ENCODE results near the gene OR4K17. TPM values are rescaled to one million over a fixed set of nuclear protein-coding genes. Genes with fewer than 3 reads are reported as not detected.

OR4K17 gene
- total RNA-seq, 1 experiment from 2014 or later = not detected

DNA sequence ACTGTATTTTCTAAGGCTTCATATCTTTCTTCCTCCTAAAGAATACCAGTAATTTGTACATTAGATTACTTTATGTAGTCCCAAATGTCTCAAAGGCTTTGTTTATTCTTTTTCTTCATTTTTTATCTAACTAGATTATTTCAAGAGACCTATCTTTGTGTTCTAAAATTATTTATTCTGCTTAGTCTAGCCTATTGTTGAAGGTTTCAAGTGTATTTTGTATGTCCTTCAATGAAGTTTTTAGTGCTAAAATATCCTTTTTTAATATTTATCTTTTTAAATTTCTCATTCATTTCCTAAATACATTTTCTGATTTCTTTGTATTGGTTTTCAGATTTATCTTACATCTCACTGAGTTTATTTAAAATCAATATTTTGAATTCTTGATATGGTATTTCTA lies 53.9 kb downstream of the OR4K17 start:
- Histone ChIP-seq H2AK5ac (ENCODE audit: insufficient read length, low read length) (no peak overlapping the region), H3K9ac (ENCODE audit: extremely low read depth, insufficient read length, low read length) (no peak overlapping the region), H2BK20ac (ENCODE audit: low read depth, low read length, poor library complexity, severe bottlenecking) (no peak overlapping the region), H2BK120ac (ENCODE audit: low read depth, low read length, poor library complexity, severe bottlenecking) (no peak overlapping the region), H3K23me2 (ENCODE audit: insufficient read length, low read depth, low read length, poor library complexity, severe bottlenecking) (no peaks in the 10 kb centered on the region), H3K79me1 (ENCODE audit: insufficient read depth, low read depth, low read length, poor library complexity, severe bottlenecking) (no peaks in the 10 kb centered on the region), H2AFZ (ENCODE audit: low read length) (no peak overlapping the region), H2BK15ac (ENCODE audit: low read depth, low read length) (no peak overlapping the region), H3K27ac (ENCODE audit: insufficient read length, low read depth, low read length) (no peak overlapping the region), H3K23ac (ENCODE audit: insufficient read length, low read depth, low read length) (no peak overlapping the region), H3K56ac (ENCODE audit: insufficient read length, low read depth, low read length) (no peak overlapping the region), H3K27me3 (ENCODE audit: insufficient read depth, low read length) (no peaks in the 10 kb centered on the region), H4K8ac (replicated peaks; ENCODE audit: insufficient read length, low read depth, low read length) (no peak overlapping the region), H3K79me2 (ENCODE audit: insufficient read depth, low read length) (no peaks in the 10 kb centered on the region), H3K9me3 (ENCODE audit: control insufficient read depth, low read depth, low read length) (peaks cover 52% of the 10 kb centered on the region), H2BK12ac (ENCODE audit: insufficient read length, low read depth, low read length) (no peak overlapping the region), H2BK5ac (ENCODE audit: insufficient read length, low read length) (no peak overlapping the region), H3K14ac (ENCODE audit: insufficient read depth, low read length) (no peak overlapping the region), H3K4me1 (ENCODE audit: insufficient read depth, low read length) (no peaks in the 10 kb centered on the region), H4K20me1 (ENCODE audit: control insufficient read depth, insufficient read depth, insufficient read length) (no peaks in the 10 kb centered on the region), H3K4me2 (ENCODE audit: insufficient read depth, insufficient read length, low read length) (no peak overlapping the region), H3K18ac (ENCODE audit: insufficient read length, low read depth, low read length) (no peak overlapping the region), H4K5ac (ENCODE audit: insufficient read length, low read depth, low read length) (no peak overlapping the region), H3T11ph (ENCODE audit: low read length) (no peak overlapping the region), H3K4ac (ENCODE audit: low read depth, low read length) (no peak overlapping the region), H4K91ac (ENCODE audit: insufficient read length, low read depth, low read length) (no peak overlapping the region)
- H3K27ac Mint-ChIP-seq = no peak overlapping the region
- H3K27me3 Mint-ChIP-seq (ENCODE audit: low read depth) = no peaks in the 10 kb centered on the region; the same call in none of the 2 replicates
- peaks cover 90 to 97% of the 10 kb centered on the region in 2 experiments for H3K9me3 Mint-ChIP-seq
- H3K4me1 Mint-ChIP-seq = no peaks in the 10 kb centered on the region
- TF ChIP-seq CTCF (conservative IDR thresholded peaks at IDR 0.05) = no peak
- no peak for DNase-seq
- H3K4me3 Mint-ChIP-seq = no peak overlapping the region
- H3K36me3 Mint-ChIP-seq (ENCODE audit: insufficient read depth in 1 of 3, low read depth in 3 of 3) = peaks cover 3 to 31% (median 3%) of the 10 kb centered on the region in 3 experiments; a peak in 6 of 7 replicates
